GM15510 (cell line): Measurements from ENCODE around the gene LATS2.

ENCODE experiments used
- POLR2A ChIP-seq: IDR thresholded peaks from 3 replicates; pipeline ENCODE4 v1.6.1; 2011; ENCODE audit warnings: borderline replicate concordance; ENCODE audit not compliant: insufficient read length; ENCODE audit errors: extremely low read depth

Gene LATS2

GRCh38 chr13:20993211-20993610 lies 68.2 kb downstream of the LATS2 start:
- no peak for TF ChIP-seq POLR2A

- TF ChIP-seq POLR2A, result no peak
These were observed 69.5 kb downstream of the LATS2 start for GRCh38 chr13:20991741-20992520.

- no peak for TF ChIP-seq POLR2A
These were observed 70.4 kb downstream of the LATS2 start for GRCh38 chr13:20990910-20991525.

GRCh38 chr13:20989656-20990321 lies 71.6 kb downstream of the LATS2 start:
- TF ChIP-seq POLR2A, result no peak

- TF ChIP-seq POLR2A, result no peak
These were observed 72.3 kb downstream of the LATS2 start for GRCh38 chr13:20988909-20989655.

GRCh38 chr13:20988033-20988908 lies 73.1 kb downstream of the LATS2 start:
- no peak for TF ChIP-seq POLR2A

- TF ChIP-seq POLR2A, result no peak
These were observed 73.8 kb downstream of the LATS2 start for GRCh38 chr13:20987599-20987998.

- TF ChIP-seq POLR2A, result no peak
These were observed 76.5 kb downstream of the LATS2 start for GRCh38 chr13:20984879-20985278.

- TF ChIP-seq POLR2A, result no peak
These were observed 78.0 kb downstream of the LATS2 start for GRCh38 chr13:20983386-20983785.

- TF ChIP-seq POLR2A, result no peak
These were observed 79.9 kb downstream of the LATS2 start for GRCh38 chr13:20981370-20982095.

- no peak for TF ChIP-seq POLR2A
These were observed 80.5 kb downstream of the LATS2 start for GRCh38 chr13:20980899-20981298.

- no peak for TF ChIP-seq POLR2A
These were observed 81.0 kb downstream of the LATS2 start for GRCh38 chr13:20980430-20980829.

GRCh38 chr13:20977394-20977793 lies 84.0 kb downstream of the LATS2 start:
- no peak for TF ChIP-seq POLR2A

- TF ChIP-seq POLR2A, result no peak
These were observed 86.3 kb downstream of the LATS2 start for GRCh38 chr13:20974981-20975585.

- no peak for TF ChIP-seq POLR2A
These were observed 87.4 kb downstream of the LATS2 start for GRCh38 chr13:20973886-20974425.
